ENCODE data around the gene RSPO3.
"Not testable (repeated sequence)": the region's sequence is repeated elsewhere in the genome, so short reads cannot be mapped to it uniquely, and the experiment has no call there.

The RSPO3 gene

DNA sequence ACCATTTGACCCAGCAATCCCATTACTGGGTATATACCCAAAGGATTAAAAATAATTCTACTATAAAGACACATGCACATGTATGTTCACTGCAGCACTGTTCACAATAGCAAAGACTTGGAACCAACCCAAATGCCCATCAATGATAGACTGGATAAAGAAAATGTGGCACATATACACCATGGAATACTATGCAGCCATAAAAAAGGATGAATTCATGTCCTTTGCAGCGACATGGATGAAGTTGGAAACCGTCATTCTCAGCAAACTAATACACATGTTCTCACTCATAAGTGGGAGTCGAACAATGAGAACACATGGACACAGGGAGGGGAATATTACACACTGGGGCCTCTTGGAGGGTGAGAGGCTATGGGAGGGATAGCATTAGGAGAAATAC, 115.3 kb downstream of the RSPO3 start:
- H3K27ac ChIP-seq, H3K4me3 ChIP-seq: not testable (repeated sequence)

GRCh38 chr6:127243501-127243900, 125.0 kb downstream of the RSPO3 start:
- no peak overlapping the region for H3K27ac ChIP-seq
- no peak overlapping the region for H3K4me3 ChIP-seq

Measured in skin epidermis (tissue), 12 donors.